ENCODE results near the gene GRM7. TPM values are rescaled to one million over a fixed set of nuclear protein-coding genes. Genes with fewer than 3 reads are reported as not detected.

The GRM7 gene
- total RNA-seq, 2 donors from 2014 or later, result 0.68 to 3.9 TPM

DNA sequence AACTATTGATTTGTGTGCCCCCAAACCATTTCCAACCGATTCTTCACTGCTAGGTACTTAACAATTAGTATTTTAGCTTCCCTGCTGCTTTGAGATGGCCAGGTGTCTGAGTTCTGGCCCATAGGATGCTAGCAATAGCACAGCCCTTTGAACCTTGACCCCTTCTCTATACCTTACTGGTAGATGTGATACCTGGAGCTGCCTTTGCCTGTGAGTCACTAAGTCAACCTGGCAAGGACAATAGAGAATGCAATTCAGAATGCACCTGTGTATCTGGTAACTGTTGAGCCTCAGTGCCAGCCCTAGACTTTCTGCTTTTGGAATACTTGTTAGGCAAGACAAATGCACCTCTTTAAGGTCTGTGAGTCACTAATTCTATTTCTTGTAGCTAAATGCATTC is 467.4 kb downstream of the GRM7 start:
- Histone ChIP-seq H3K4me1 (ENCODE audit: control insufficient read depth in 1 of 2, low read depth in 2 of 2) (no peaks in the 10 kb centered on the region), H3K36me3 (no peaks in the 10 kb centered on the region), H3K27me3 (replicated peaks; ENCODE audit: insufficient read depth) (no peaks in the 10 kb centered on the region), H3K27ac (no peak overlapping the region), H3K4me3 (no peak overlapping the region), H3K9me3 (no peaks in the 10 kb centered on the region)
- DNase-seq (ENCODE audit: low spot score), result no peak
- no peak for TF ChIP-seq CTCF (IDR thresholded peaks at IDR 0.05)
- no peak for ATAC-seq (ENCODE audit: insufficient number of reproducible peaks, low FRiP score, low read depth)

- ATAC-seq (ENCODE audit: insufficient number of reproducible peaks, low FRiP score, low read depth), result no peak
- DNase-seq (ENCODE audit: low spot score), result no peak
- Histone ChIP-seq H3K9me3 (peaks cover 3% of the 10 kb centered on the region), H3K4me1 (ENCODE audit: control insufficient read depth in 1 of 2, low read depth in 2 of 2) (no peaks in the 10 kb centered on the region), H3K27me3 (replicated peaks; ENCODE audit: insufficient read depth) (no peaks in the 10 kb centered on the region), H3K27ac (no peak overlapping the region), H3K4me3 (no peak overlapping the region), H3K36me3 (no peaks in the 10 kb centered on the region)
- TF ChIP-seq CTCF (IDR thresholded peaks at IDR 0.05), result no peak
These were observed 471.8 kb downstream of the GRM7 start for GRCh38 chr3:7332696-7333095.

GRCh38 chr3:7333125-7333524 is 472.2 kb downstream of the GRM7 start:
- Histone ChIP-seq H3K27me3 (replicated peaks; ENCODE audit: insufficient read depth) (no peaks in the 10 kb centered on the region), H3K27ac (no peak overlapping the region), H3K4me1 (ENCODE audit: control insufficient read depth in 1 of 2, low read depth in 2 of 2) (no peaks in the 10 kb centered on the region), H3K9me3 (peaks cover 3% of the 10 kb centered on the region), H3K36me3 (no peaks in the 10 kb centered on the region), H3K4me3 (no peak overlapping the region)
- no peak for TF ChIP-seq CTCF (IDR thresholded peaks at IDR 0.05)
- no peak for DNase-seq (ENCODE audit: low spot score)
- no peak for ATAC-seq (ENCODE audit: insufficient number of reproducible peaks, low FRiP score, low read depth)

DNA sequence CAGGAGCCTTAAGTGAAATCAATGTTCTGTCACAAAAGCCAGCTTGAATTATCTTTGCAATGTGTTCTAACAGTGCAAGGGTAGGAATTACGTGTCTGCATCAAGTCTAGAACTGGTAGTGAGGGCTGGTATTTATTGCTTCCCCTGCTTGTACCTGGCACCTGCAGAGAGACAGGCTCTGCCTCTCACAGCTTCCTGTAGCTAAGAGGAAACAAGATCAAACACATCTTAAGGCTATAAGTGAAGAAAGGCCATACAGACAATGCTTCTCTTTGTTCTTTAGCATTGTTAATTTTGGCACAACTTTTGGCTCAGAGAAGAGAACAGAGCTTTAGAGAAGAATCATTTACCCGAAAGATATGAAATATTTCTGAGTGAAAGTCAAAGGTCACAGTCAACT is 479.9 kb downstream of the GRM7 start:
- ATAC-seq (ENCODE audit: insufficient number of reproducible peaks, low FRiP score, low read depth) (no peak), DNase-seq (ENCODE audit: low spot score) (no peak)
- Histone ChIP-seq H3K36me3 (no peaks in the 10 kb centered on the region), H3K4me3 (no peak overlapping the region), H3K4me1 (ENCODE audit: control insufficient read depth in 1 of 2, low read depth in 2 of 2) (no peaks in the 10 kb centered on the region), H3K27me3 (replicated peaks; ENCODE audit: insufficient read depth) (no peaks in the 10 kb centered on the region), H3K9me3 (no peaks in the 10 kb centered on the region), H3K27ac (no peak overlapping the region)
- TF ChIP-seq CTCF (IDR thresholded peaks at IDR 0.05), result no peak

GRCh38 chr3:7346364-7346763 is 485.4 kb downstream of the GRM7 start:
- no peak for DNase-seq (ENCODE audit: low spot score)
- Histone ChIP-seq H3K4me3 (no peak overlapping the region), H3K27ac (no peak overlapping the region), H3K9me3 (no peaks in the 10 kb centered on the region), H3K36me3 (no peaks in the 10 kb centered on the region), H3K27me3 (replicated peaks; ENCODE audit: insufficient read depth) (no peaks in the 10 kb centered on the region), H3K4me1 (ENCODE audit: control insufficient read depth in 1 of 2, low read depth in 2 of 2) (no peaks in the 10 kb centered on the region)
- no peak for ATAC-seq (ENCODE audit: insufficient number of reproducible peaks, low FRiP score, low read depth)
- TF ChIP-seq CTCF (IDR thresholded peaks at IDR 0.05), result no peak

Data from thoracic aorta (tissue), 2 donors.